ENCODE measurements around the gene WWTR1. TPM values are rescaled to one million over a fixed set of nuclear protein-coding genes. Genes with fewer than 3 reads are reported as not detected.

Gene WWTR1
- total RNA-seq, 4 donors from 2014 or later = 103 to 148 (median 116) TPM

DNA sequence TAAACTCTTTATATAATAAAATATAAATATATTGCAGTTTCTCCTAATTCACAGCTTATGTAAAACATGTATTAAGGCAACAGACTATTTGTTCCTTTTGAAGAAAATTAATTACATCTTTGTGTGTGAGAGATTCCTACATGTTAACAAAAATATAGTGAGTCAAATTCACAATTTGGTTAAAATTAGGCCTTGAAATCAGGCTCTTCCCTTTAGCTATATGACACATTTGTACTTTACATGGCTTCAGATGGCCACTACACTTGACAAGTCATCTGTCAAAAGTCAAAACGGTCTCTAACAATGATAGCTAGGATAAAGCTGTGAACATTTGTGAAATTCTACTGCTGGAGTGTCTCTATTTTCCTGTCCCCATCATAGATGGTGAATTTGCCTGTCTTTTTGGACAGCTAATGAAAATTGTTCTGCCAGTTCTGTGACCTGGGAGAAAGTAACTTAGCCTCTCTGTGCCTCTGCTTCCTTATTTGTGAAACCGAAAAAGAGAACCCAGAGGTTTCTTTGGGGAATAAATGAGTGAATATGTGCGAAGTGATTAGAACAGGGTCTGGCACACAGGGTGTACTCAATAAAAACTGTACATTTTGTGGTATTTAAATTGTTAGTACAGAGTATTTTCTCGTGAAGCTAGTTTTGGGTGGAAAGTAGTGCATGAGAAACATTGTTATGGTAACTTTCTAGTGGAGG is 159.7 kb downstream of the WWTR1 start:
- H3K27me3 ChIP-seq = no peaks in the 10 kb centered on the region
- H3K36me3 ChIP-seq = no peaks in the 10 kb centered on the region
- no peaks in the 10 kb centered on the region for H3K9me3 ChIP-seq
- no peaks in the 10 kb centered on the region for H3K4me1 ChIP-seq
- no peak overlapping the region for H3K27ac ChIP-seq
- no peak for DNase-seq
- intact Hi-C loops (cut with DNase I; ENCODE audit: low total_unique reads) = no loop called here
- H3K4me3 ChIP-seq = no peak overlapping the region
- TF ChIP-seq POLR2A (IDR thresholded peaks at IDR 0.05) = no peak
- TF ChIP-seq CTCF (IDR thresholded peaks at IDR 0.05) = no peak

- Histone ChIP-seq H3K27me3 (no peaks in the 10 kb centered on the region), H3K36me3 (no peaks in the 10 kb centered on the region), H3K9me3 (no peaks in the 10 kb centered on the region), H3K4me3 (no peak overlapping the region), H3K27ac (no peak overlapping the region), H3K4me1 (no peaks in the 10 kb centered on the region)
- TF ChIP-seq POLR2A (IDR thresholded peaks at IDR 0.05) = no peak
- no peak for TF ChIP-seq CTCF (IDR thresholded peaks at IDR 0.05)
- intact Hi-C loops (cut with DNase I; ENCODE audit: low total_unique reads) = no loop called here
- DNase-seq = no peak
Measured at GRCh38 chr3:149496891-149497290, 160.9 kb downstream of the WWTR1 start.

GRCh38 chr3:149495581-149496125 is 162.2 kb downstream of the WWTR1 start:
- no peak overlapping the region for H3K27ac ChIP-seq
- no peaks in the 10 kb centered on the region for H3K9me3 ChIP-seq
- intact Hi-C loops (cut with DNase I; ENCODE audit: low total_unique reads) = no loop called here
- H3K4me1 ChIP-seq = no peaks in the 10 kb centered on the region
- TF ChIP-seq POLR2A (IDR thresholded peaks at IDR 0.05) (no peak), CTCF (IDR thresholded peaks at IDR 0.05) (no peak)
- no peak overlapping the region for H3K4me3 ChIP-seq
- H3K27me3 ChIP-seq = no peaks in the 10 kb centered on the region
- DNase-seq = no peak
- H3K36me3 ChIP-seq = no peaks in the 10 kb centered on the region

DNA sequence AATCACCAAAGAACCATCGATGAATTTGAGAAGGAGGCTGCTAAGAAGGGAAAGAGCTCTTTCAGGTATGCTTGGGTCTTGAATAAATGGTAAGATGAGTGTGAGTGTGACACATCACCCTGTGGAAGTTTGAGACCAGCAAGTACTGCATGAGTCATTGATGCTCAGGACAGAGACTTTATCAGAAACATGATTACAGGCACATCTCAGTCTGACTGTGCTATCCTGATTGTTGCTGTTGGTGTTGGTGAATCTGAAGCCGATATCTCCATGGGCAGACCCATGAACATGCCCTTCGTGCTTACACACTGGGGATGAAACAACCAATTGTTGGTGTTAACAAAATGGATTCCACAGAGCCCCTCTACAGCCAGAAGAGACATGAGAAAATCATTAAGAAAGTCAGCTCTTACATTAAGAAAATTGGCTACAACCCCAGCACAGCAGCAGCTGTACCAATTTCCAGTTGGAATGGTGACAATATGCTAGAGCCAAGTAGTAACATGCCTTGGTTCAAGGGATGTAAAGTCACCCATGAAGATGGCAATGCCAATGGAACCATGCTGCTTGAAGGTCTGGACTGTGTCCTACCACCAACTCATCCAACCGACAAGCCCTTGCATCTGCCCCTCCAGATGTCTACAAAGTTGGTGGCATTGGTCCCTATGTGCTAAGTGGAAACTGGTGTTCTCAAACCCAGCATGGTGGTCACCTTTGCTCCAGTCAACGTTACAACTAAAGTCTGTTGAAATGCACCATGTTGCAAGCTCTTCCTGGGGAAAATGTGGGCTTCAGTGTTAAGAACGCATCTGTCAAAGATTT is 162.9 kb downstream of the WWTR1 start:
- H3K27me3 ChIP-seq = no peaks in the 10 kb centered on the region
- DNase-seq = no peak
- intact Hi-C loops (cut with DNase I; ENCODE audit: low total_unique reads) = no loop called here
- no peaks in the 10 kb centered on the region for H3K36me3 ChIP-seq
- no peak overlapping the region for H3K27ac ChIP-seq
- no peaks in the 10 kb centered on the region for H3K4me1 ChIP-seq
- H3K9me3 ChIP-seq = no peaks in the 10 kb centered on the region
- no peak overlapping the region for H3K4me3 ChIP-seq
- TF ChIP-seq POLR2A (IDR thresholded peaks at IDR 0.05) = no peak
- no peak for TF ChIP-seq CTCF (IDR thresholded peaks at IDR 0.05)

Data from uterus (tissue), 4 donors.